ENCODE results near the gene LRCH3. TPM values are rescaled to one million over a fixed set of nuclear protein-coding genes. Genes with fewer than 3 reads are reported as not detected.
"Not testable (repeated sequence)": the region's sequence is repeated elsewhere in the genome, so short reads cannot be mapped to it uniquely, and the experiment has no call there.

The LRCH3 gene
- total and polyA plus RNA-seq, 2 of the 13 experiments (the other 11 are each of a cell fraction or from before 2014, with no cell fraction given) = 25.5 to 103 TPM

DNA sequence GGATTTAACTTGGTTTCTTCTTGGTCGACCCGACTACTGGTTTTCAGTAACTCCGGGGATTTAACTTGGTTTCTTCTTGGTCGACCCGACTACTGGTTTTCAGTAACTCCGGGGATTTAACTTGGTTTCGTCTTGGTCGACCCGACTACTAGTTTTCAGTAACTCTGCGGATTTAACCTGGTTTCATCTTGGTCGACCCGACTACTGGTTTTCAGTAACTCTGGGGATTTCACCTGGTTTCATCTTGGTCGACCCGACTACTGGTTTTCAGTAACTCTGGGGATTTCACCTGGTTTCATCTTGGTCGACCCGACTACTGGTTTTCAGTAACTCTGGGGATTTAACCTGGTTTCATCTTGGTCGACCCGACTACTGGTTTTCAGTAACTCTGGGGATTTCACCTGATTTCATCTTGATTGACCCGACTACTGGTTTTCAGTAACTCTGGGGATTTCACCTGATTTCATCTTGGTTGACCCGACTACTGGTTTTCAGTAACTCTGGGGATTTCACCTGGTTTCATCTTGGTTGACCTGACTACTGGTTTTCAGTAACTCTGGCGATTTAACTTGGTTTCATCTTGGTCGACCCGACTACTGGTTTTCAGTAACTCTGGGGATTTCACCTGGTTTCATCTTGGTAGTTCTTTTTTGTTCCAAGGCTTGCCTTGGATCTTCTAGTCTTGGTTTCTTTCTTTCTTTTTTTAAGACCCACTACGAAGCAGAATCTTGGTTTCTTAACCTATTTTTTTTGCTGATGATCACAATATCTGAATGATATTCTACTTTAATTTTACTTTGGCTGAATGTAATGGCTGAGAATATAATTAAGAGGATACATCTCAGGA is 130.6 kb downstream of the LRCH3 start:
- H3K9ac ChIP-seq (ENCODE audit: insufficient read depth, low read depth, low read length); CTCF ChIA-PET (ENCODE audit: low intra/inter-chr PET ratio, low total read pairs); in situ Hi-C loops (cut with HindIII; ENCODE audit: extremely low pct_ligation_motif_present, low pct_unique_long_range_greater_than_20kb); H3K79me2 ChIP-seq (ENCODE audit: insufficient read depth, low read length); BruUV-seq (replicated peaks); H3K27me3 ChIP-seq (ENCODE audit: control insufficient read depth in 1 of 2, insufficient read depth in 2 of 2, low read length in 2 of 2); H3K27ac ChIP-seq (ENCODE audit: extremely low read length, insufficient read depth, low read length); H2AFZ ChIP-seq (ENCODE audit: low read length); intact Hi-C loops (cut with micrococcal nuclease; ENCODE audit: unreplicated experiment); H4K20me1 ChIP-seq (ENCODE audit: insufficient read depth, low read length); H3K9me3 ChIP-seq (ENCODE audit: low read length); ATAC-seq; H3K4me3 ChIP-seq (replicated peaks in 1 of 3; ENCODE audit: insufficient read depth in 1 of 3, low read depth in 2 of 3, low read length in 3 of 3); DNase-seq (ENCODE audit: low spot score); POLR2A ChIA-PET; H3K4me1 ChIP-seq (ENCODE audit: insufficient read depth, low read length); H3K4me2 ChIP-seq (ENCODE audit: low read depth, low read length); H3K36me3 ChIP-seq (replicated peaks in 1 of 2; ENCODE audit: control insufficient read depth in 1 of 2, insufficient read depth in 2 of 2, low read length in 2 of 2); FAIRE-seq: not testable (repeated sequence)
- 0 out of 4 replicates have a peak, but pooled peaks of 1 of the 2 experiments have one; percentile 19 for TF ChIP-seq MAFK (conservative IDR thresholded peaks at IDR 0.05 in 1 of 2, IDR thresholded peaks at IDR 0.05 in 1 of 2; ENCODE audit: low read length in 2 of 2)
- WGBS (ENCODE audit: low lambda C conversion rate) = 92% methylated on average over 24 of the region's 24 CpGs

DNA sequence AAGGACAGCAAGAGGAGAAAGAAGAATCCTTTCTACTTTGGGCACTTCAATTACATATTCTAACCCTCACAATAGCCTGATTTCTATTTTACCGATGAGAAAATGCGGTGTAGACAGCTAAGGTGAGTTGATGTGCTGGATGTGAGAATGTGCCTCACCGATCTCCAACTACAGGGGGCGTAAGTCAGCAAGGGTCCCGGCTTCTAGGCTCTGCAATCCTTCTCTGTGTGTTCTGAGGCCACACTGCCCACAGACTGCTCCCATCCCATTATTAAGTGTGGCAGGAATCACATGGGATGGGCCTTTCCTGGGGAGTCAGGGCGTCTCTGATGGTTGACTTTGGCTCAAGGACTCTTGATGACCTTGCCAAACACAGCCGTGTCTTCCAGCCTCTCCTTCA is 135.4 kb downstream of the LRCH3 start:
- intact Hi-C loops (cut with micrococcal nuclease; ENCODE audit: unreplicated experiment) = no loop called here
- Histone ChIP-seq H3K27ac (ENCODE audit: extremely low read length, insufficient read depth, low read length) (no peak overlapping the region), H2AFZ (ENCODE audit: low read length) (no peak overlapping the region), H3K4me1 (ENCODE audit: insufficient read depth, low read length) (no peaks in the 10 kb centered on the region), H4K20me1 (ENCODE audit: insufficient read depth, low read length) (no peaks in the 10 kb centered on the region), H3K4me3 (replicated peaks in 1 of 3; ENCODE audit: insufficient read depth in 1 of 3, low read depth in 2 of 3, low read length in 3 of 3) (no peak overlapping the region), H3K79me2 (ENCODE audit: insufficient read depth, low read length) (no peaks in the 10 kb centered on the region), H3K36me3 (replicated peaks in 1 of 2; ENCODE audit: control insufficient read depth in 1 of 2, insufficient read depth in 2 of 2, low read length in 2 of 2) (no peaks in the 10 kb centered on the region), H3K9ac (ENCODE audit: insufficient read depth, low read depth, low read length) (no peak overlapping the region), H3K27me3 (ENCODE audit: control insufficient read depth in 1 of 2, insufficient read depth in 2 of 2, low read length in 2 of 2) (no peaks in the 10 kb centered on the region), H3K4me2 (ENCODE audit: low read depth, low read length) (no peak overlapping the region), H3K9me3 (ENCODE audit: low read length) (no peaks in the 10 kb centered on the region)
- CTCF ChIA-PET (ENCODE audit: low intra/inter-chr PET ratio, low total read pairs) = no interaction called here
- POLR2A ChIA-PET = no interaction called here
- in situ Hi-C loops (cut with HindIII; ENCODE audit: extremely low pct_ligation_motif_present, low pct_unique_long_range_greater_than_20kb) = no loop called here
- BruUV-seq (replicated peaks) = no TSS peak
- TF ChIP-seq HNF4A (CRISPR knock-in tag; IDR thresholded peaks at IDR 0.05) (no peak), ZFY (CRISPR knock-in tag; IDR thresholded peaks at IDR 0.05) (no peak), NCOR1 (IDR thresholded peaks at IDR 0.05; ENCODE audit: borderline replicate concordance, low read length) (no peak), ZNF564 (CRISPR knock-in tag; IDR thresholded peaks at IDR 0.05) (no peak), STAG1 (CRISPR knock-in tag; IDR thresholded peaks at IDR 0.05) (peak; percentile 40), NKX3-1 (CRISPR knock-in tag; IDR thresholded peaks at IDR 0.05) (no peak), ZNF780A (CRISPR knock-in tag; IDR thresholded peaks at IDR 0.05) (no peak), ZNF670 (CRISPR knock-in tag; IDR thresholded peaks at IDR 0.05; ENCODE audit: borderline replicate concordance) (no peak), CEBPB (IDR thresholded peaks at IDR 0.05; ENCODE audit: borderline replicate concordance, low read depth, low read length) (no peak), GPN1 (CRISPR knock-in tag; IDR thresholded peaks at IDR 0.05; ENCODE audit: borderline replicate concordance) (no peak), ZNF263 (CRISPR knock-in tag; IDR thresholded peaks at IDR 0.05) (no peak), ZNF552 (CRISPR knock-in tag; IDR thresholded peaks at IDR 0.05; ENCODE audit: borderline replicate concordance) (no peak), NFATC3 (CRISPR knock-in tag; IDR thresholded peaks at IDR 0.05) (no peak)
- TF ChIP-seq, protein P1, sequence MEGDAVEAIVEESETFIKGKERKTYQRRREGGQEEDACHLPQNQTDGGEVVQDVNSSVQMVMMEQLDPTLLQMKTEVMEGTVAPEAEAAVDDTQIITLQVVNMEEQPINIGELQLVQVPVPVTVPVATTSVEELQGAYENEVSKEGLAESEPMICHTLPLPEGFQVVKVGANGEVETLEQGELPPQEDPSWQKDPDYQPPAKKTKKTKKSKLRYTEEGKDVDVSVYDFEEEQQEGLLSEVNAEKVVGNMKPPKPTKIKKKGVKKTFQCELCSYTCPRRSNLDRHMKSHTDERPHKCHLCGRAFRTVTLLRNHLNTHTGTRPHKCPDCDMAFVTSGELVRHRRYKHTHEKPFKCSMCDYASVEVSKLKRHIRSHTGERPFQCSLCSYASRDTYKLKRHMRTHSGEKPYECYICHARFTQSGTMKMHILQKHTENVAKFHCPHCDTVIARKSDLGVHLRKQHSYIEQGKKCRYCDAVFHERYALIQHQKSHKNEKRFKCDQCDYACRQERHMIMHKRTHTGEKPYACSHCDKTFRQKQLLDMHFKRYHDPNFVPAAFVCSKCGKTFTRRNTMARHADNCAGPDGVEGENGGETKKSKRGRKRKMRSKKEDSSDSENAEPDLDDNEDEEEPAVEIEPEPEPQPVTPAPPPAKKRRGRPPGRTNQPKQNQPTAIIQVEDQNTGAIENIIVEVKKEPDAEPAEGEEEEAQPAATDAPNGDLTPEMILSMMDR (CRISPR knock-in tag; IDR thresholded peaks at IDR 0.05) = peak; percentile 68
- no peak for FAIRE-seq
- DNase-seq (ENCODE audit: low spot score) = no peak
- peak; percentile 71 for ATAC-seq
- WGBS (ENCODE audit: low lambda C conversion rate) = 53% methylated on average over 7 of the region's 7 CpGs
